NK-92 treated with Interleukin-12 subunit alpha and Interleukin-12 subunit beta, amount 100 ng/mL, for 24 hours (cell line): ENCODE measurements around the gene GIGYF2.

Experiments
- DNase-seq: peaks from one replicate; lab custom pipeline; 2025; lab: John Stamatoyannopoulos, UW

Gene GIGYF2

GRCh38 chr2:232749331-232749730 lies 52.2 kb downstream of the GIGYF2 start:
- no peak for DNase-seq

GRCh38 chr2:232750135-232750671 lies 53.1 kb downstream of the GIGYF2 start:
- DNase-seq = no peak

- DNase-seq = no peak
These were observed 60.8 kb downstream of the GIGYF2 start for GRCh38 chr2:232757905-232758304.

GRCh38 chr2:232761301-232761907 lies 64.3 kb downstream of the GIGYF2 start:
- DNase-seq = no peak

GRCh38 chr2:232767866-232768265 lies 70.7 kb downstream of the GIGYF2 start:
- no peak for DNase-seq

- DNase-seq = no peak
These were observed 73.1 kb downstream of the GIGYF2 start for GRCh38 chr2:232770207-232770606.

- no peak for DNase-seq
These were observed 74.7 kb downstream of the GIGYF2 start for GRCh38 chr2:232771870-232772269.

- no peak for DNase-seq
These were observed 75.4 kb downstream of the GIGYF2 start for GRCh38 chr2:232772531-232772930.

- no peak for DNase-seq
These were observed 76.7 kb downstream of the GIGYF2 start for GRCh38 chr2:232773815-232774214.

- no peak for DNase-seq
These were observed 79.3 kb downstream of the GIGYF2 start, which contains the start of gene KCNJ13 for GRCh38 chr2:232776435-232776834. Gene KCNJ13, minus strand, starts transcription at chr2:232776565. Its CDS starts 5,203 bp downstream, at chr2:232771362.

GRCh38 chr2:232777276-232777675 lies 80.1 kb downstream of the GIGYF2 start:
- DNase-seq = no peak

- no peak for DNase-seq
These were observed 82.3 kb downstream of the GIGYF2 start for GRCh38 chr2:232779465-232779864.

GRCh38 chr2:232779934-232780333 lies 82.8 kb downstream of the GIGYF2 start:
- DNase-seq = no peak

- DNase-seq = peak; percentile 28
These were observed 84.6 kb downstream of the GIGYF2 start for GRCh38 chr2:232781765-232782164.

- DNase-seq = no peak
These were observed 86.1 kb downstream of the GIGYF2 start for GRCh38 chr2:232783278-232783677.

GRCh38 chr2:232787806-232788205 lies 90.7 kb downstream of the GIGYF2 start:
- no peak for DNase-seq

- no peak for DNase-seq
These were observed 92.0 kb downstream of the GIGYF2 start for GRCh38 chr2:232789082-232789481.

- DNase-seq = no peak
These were observed 94.4 kb downstream of the GIGYF2 start for GRCh38 chr2:232791518-232791917.

- no peak for DNase-seq
These were observed 96.1 kb downstream of the GIGYF2 start for GRCh38 chr2:232793271-232793670.

- no peak for DNase-seq
These were observed 97.8 kb downstream of the GIGYF2 start for GRCh38 chr2:232794981-232795380.

- no peak for DNase-seq
These were observed 98.8 kb downstream of the GIGYF2 start for GRCh38 chr2:232795920-232796319.

- DNase-seq = no peak
These were observed 101.1 kb downstream of the GIGYF2 start for GRCh38 chr2:232798187-232798586.

- no peak for DNase-seq
These were observed 103.0 kb downstream of the GIGYF2 start for GRCh38 chr2:232800166-232800565.

GRCh38 chr2:232802091-232802490 lies 105.0 kb downstream of the GIGYF2 start:
- no peak for DNase-seq
